Kidney (tissue), 14 donors: Measurements from ENCODE around the gene HARBI1. TPM values are rescaled to one million over a fixed set of nuclear protein-coding genes. Genes with fewer than 3 reads are reported as not detected.

Experiments
- DNase-seq, 5 donors: peaks; one replicate each; pipeline ENCODE4 v3.0.0-alpha.2; 2013 to 2020
- FAIRE-seq: peaks from 2 replicates; lab custom pipeline; 2012; peaks lifted over from hg19 to GRCh38; lab: Jason Lieb, UNC
- H3K27ac ChIP-seq, 2 donors: one replicate each; pipeline ENCODE4 v1.7.0; 2013; ENCODE audit warnings: low read depth in 2 of 2, low read length in 2 of 2, inconsistent platforms in 1 of 2
- H3K27me3 ChIP-seq: one replicate; pipeline ENCODE4 v1.7.1; 2013; ENCODE audit warnings: low read length, inconsistent platforms; ENCODE audit not compliant: control insufficient read depth, insufficient read depth
- H3K36me3 ChIP-seq, 3 donors: one replicate each; pipeline versions ENCODE4 v1.7.0 to v1.7.1; 2013; ENCODE audit warnings: low read length in 3 of 3, control low read depth in 1 of 3, inconsistent platforms in 1 of 3; ENCODE audit not compliant: insufficient read depth in 3 of 3, control insufficient read depth in 2 of 3
- H3K4me1 ChIP-seq, 3 donors: one replicate each; pipeline versions ENCODE4 v1.7.0 to v1.7.1; 2013; ENCODE audit warnings: low read length in 3 of 3, inconsistent platforms in 1 of 3, low read depth in 1 of 3; ENCODE audit not compliant: control insufficient read depth in 2 of 3, insufficient read depth in 2 of 3
- H3K4me3 ChIP-seq, 3 donors: one replicate each; pipeline versions ENCODE4 v1.7.0 to v1.8.1; 2013; ENCODE audit warnings: low read length in 3 of 3, control low read depth in 1 of 3, inconsistent platforms in 1 of 3
- H3K9ac ChIP-seq, 3 donors: one replicate each; pipeline versions ENCODE4 v1.7.0 to v1.7.1; 2013; ENCODE audit warnings: low read length in 3 of 3, control low read depth in 1 of 3, inconsistent platforms in 1 of 3
- H3K9me3 ChIP-seq, 3 donors: one replicate each; pipeline versions ENCODE4 v1.7.0 to v1.7.1; 2013; ENCODE audit warnings: low read length in 3 of 3, control low read depth in 1 of 3, inconsistent platforms in 1 of 3; ENCODE audit not compliant: control insufficient read depth in 2 of 3, insufficient read depth in 1 of 3
- CTCF ChIP-seq: IDR thresholded peaks from 3 replicates; pipeline ENCODE4 v1.5.1; 2012; ENCODE audit warnings: mild to moderate bottlenecking, moderate library complexity, borderline replicate concordance; ENCODE audit not compliant: insufficient read depth; ENCODE audit errors: extremely low read depth
- intact Hi-C: fragments of 100-400 bp; cut with DNase I; formaldehyde crosslinking; loops from one replicate; pipeline ENCODE4 v1.11.1; 2022
- polyA plus RNA-seq: library from polyadenylated mRNA; stranded (reverse); fragments of 350-450 nt; fragmentation: Illumina TruSeq; extraction: RNeasy Lipid Tissue Mini Kit (QIAGEN cat#74804); gene quantifications from one replicate; pipeline ENCODE4 v1.2.3, GENCODE V29; 2014; ENCODE audit warnings: low read depth, low replicate concordance; ENCODE audit not compliant: insufficient read depth
- total RNA-seq: library from RNA; stranded (reverse); fragmentation: NEBNext Ultra II Directional; extraction: Animal tissue kit (Norgen Biotek cat#: 25700); gene quantifications from one replicate; pipeline ENCODE4 v1.2.1, GENCODE V29; 2021
- donor health status: control.
- donor health status: control.
- donor health status: control.
- donor health status: control.
- donor health status: control.
- donor health status: DM: yes; HTN: yes; CAD: no.
- donor health status: Normal renal cell carcinoma (clear cell type).

HARBI1 gene
- total and polyA plus RNA-seq, 2 donors from 2014 or later: 2.5 to 4.0 TPM

DNA sequence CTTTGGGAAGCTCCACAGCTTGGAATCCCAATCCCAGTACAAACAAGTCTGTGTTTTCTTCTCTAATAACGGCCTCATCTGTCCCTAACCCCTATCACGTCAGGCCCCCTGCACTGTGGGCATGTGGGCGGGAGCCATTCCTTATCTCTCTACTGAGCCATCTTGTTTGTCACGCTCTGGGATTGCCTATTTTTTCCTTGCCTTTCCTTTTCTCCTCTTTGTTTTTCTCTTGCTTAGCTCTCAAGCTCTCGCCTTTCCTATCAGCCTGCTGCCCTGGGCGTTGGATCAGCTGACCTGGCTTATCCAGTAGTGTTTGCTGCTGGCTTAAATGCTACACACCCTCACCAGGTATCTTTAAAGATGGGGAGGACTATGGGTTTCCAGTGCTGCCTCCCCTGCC is 47.6 kb upstream of the HARBI1 start:
- no peak for FAIRE-seq
- Histone ChIP-seq H3K27ac (no peak overlapping the region), H3K36me3 (peaks cover 9 to 51% (median 26%) of the 10 kb centered on the region in 3 donors)

DNA sequence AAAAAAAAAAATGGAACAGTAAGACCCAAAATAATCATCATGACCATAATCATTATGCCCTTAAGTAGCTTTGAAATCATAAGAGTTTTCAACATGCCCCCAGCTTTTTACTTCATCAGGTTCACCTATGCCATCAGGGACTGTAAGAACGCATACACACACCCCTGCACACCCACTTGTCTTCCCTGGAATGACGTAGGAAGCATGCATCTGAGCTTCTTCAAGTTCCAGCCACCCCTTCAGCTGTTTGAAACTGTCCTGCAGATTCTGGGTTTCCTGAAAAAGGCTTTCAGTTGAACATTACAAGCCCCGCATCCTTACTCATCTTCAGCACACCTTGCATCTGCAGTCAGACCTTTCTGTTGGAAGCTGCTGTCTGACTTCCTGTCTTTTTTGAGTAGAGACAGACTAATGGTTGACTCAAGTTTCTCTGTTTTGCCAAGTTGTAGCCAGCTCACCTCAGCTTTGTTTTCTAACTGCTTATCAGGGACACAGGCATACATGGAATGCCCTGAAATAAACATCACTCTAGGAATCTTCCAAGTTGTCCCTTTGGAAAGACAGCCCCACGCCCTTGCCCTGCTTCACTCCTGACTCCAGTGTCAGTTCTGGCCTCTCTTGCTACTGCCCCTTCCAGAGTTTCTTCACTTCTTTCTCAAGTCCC is 46.4 kb upstream of the HARBI1 start:
- Histone ChIP-seq H3K36me3 (peaks cover 9 to 52% (median 27%) of the 10 kb centered on the region in 3 donors), H3K27ac (no peak overlapping the region), H3K9ac (no peak overlapping the region), H3K4me1 (peaks cover 0 to 7% (median 2%) of the 10 kb centered on the region in 3 donors), H3K9me3 (no peaks in the 10 kb centered on the region), H3K27me3 (no peaks in the 10 kb centered on the region), H3K4me3 (no peak overlapping the region)
- intact Hi-C loops: no loop called here
- no peak for FAIRE-seq
- no peak for DNase-seq
- no peak for TF ChIP-seq CTCF

More for the DNA sequence above, 47.6 kb upstream of the HARBI1 start:
- DNase-seq: no peak
- Histone ChIP-seq H3K4me1 (peaks cover 0 to 7% (median 2%) of the 10 kb centered on the region in 3 donors), H3K27me3 (no peaks in the 10 kb centered on the region), H3K9ac (no peak overlapping the region), H3K9me3 (no peaks in the 10 kb centered on the region), H3K4me3 (no peak overlapping the region)
- no peak for TF ChIP-seq CTCF
- intact Hi-C loops: no loop called here

DNA sequence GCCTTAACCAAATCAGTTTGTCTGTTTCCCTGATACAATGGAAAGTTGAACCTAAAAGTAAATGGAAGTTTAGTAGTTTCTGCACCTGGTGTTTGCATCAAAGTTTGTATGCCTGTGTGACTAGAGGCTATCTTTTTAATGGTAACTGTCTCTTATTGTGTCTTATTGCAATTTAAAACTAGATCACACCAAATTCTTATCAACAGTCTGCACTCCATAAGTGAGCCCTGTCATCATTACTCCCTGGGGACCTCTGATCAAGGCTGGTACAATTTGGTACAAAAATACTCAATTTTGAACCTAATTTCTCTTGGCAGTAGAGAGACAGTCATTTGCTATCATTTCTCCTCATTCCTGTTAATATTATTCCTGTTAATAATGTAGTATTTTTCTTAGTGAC is 45.3 kb upstream of the HARBI1 start:
- intact Hi-C loops: no loop called here
- TF ChIP-seq CTCF: no peak
- Histone ChIP-seq H3K27ac (no peak overlapping the region), H3K4me3 (no peak overlapping the region), H3K9ac (no peak overlapping the region), H3K27me3 (no peaks in the 10 kb centered on the region), H3K9me3 (no peaks in the 10 kb centered on the region), H3K36me3 (peaks cover 10 to 52% (median 26%) of the 10 kb centered on the region in 3 donors), H3K4me1 (peaks cover 0 to 7% (median 0%) of the 10 kb centered on the region in 3 donors)
- DNase-seq: no peak
- FAIRE-seq: no peak
